HuH-7.5 (cell line): ENCODE results near the gene ADRB1.

ENCODE experiments used
- DNase-seq: peaks from one replicate; pipeline ENCODE4 v3.0.0; 2011; ENCODE audit warnings: low spot score

Gene ADRB1

DNA sequence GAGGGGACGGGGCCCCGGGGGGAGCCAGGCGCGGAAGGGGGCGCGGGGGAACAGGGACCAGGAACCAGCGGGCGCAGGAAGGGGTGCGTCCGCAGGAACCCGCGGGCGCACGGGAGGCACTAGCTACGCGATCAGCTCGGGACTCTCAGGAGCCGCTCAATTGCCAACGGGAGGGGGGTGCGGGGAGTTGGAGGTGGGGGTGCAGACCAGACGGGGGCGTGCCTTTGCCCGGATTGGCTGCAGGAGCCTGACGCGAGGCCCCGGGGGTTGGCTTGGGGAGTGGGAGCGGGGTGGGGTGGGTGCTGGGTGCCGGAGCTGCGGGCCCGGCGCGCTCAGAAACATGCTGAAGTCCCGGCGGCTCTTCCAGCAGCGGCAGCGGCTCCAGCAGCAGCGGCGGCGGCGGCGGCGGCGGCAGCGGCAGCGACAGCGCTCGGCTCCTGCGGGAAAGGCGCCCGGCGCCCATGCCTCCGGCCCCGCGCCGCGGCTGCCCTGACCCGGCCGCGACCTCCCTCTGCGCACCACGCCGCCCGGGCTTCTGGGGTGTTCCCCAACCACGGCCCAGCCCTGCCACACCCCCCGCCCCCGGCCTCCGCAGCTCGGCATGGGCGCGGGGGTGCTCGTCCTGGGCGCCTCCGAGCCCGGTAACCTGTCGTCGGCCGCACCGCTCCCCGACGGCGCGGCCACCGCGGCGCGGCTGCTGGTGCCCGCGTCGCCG is at the start of gene ADRB1:
Gene ADRB1 (plus strand): TSS at position 335 of the 715 bp plus-strand sequence. CDS start 267 bp downstream, at position 602.
- peak; percentile 93 for DNase-seq

DNA sequence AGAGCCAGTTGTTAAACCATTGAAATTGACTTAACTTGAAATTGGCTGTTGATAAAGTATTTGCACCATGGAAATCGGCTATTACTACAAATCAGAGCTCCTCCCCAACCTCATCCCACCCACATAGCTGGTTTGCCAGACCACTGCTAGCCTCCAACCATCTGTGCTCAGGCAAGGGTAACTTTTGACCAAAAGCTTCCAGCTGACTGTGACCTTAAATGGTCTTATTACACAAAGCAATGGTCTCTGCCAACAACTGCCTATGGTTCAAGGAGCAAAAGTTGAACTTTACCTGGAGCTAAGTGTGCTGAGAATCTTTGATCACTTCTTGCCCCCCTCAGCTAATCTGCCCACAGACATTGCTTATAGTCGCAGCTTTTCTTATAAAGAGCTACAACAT is 48.5 kb upstream of the ADRB1 start:
- no peak for DNase-seq

DNA sequence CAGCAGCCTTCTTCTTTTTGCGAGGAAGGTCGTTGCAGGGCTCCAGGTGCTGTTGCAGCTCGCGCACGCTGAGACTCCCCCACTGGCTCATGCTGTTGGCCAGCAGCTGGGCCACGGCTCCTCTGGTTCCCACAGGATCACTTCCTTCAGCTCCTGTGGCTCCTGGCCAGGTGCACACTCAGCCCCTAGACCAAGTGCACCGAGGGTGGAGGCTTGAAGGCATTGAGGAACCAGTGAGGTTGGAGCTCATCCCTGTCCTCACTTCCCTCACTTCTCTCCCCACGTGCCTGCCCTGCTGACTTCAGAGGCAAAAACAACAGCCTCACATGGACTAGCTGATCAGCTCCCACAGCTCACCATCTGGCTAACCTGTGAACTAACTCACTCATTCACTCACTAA is 46.2 kb upstream of the ADRB1 start:
- no peak for DNase-seq

DNA sequence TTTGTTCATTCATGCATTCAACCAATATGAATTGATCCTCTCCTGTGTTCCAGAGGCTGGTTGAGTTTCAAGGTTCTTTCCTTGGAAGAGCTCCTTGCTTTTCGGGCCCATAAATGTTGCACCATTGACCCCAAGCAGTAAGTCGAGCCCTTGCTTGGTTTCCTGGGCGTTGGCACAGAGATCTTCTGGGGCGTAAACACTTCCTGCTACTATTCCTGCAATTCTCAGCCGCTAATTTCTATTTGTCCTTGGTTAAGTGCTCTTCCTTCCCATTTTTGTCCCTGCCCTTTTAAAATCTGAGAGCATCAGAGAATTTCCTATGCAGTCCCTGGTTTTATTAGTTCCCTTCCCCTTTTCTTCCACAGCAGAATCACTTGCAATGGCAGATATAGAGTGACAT is 44.1 kb upstream of the ADRB1 start:
- no peak for DNase-seq

DNA sequence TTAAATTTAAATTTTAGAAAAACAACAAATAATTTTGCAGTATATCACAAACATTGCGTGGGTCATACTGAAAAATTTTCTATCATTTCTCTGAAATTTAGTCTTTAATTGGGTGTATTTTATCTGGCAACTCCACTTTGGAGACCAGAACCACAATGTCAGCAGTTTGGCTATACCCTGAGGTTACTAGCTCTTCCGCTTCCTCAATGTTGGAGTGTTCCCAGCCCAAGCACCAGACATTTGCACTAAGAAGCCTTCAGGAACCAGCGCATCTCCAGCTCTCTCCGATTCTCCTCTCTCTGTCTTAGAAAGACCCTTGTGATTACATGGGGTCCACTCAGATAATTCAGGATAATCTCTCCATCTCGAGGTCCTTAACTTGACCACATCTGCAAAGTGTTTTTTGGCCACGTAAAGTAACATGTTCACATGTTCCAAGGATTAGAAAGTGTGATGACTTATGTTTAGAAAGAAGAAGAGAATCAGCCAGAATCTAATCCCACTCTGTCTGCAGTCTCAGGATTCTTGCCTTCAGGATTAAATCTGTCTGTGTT is 43.1 kb upstream of the ADRB1 start:
- no peak for DNase-seq

DNA sequence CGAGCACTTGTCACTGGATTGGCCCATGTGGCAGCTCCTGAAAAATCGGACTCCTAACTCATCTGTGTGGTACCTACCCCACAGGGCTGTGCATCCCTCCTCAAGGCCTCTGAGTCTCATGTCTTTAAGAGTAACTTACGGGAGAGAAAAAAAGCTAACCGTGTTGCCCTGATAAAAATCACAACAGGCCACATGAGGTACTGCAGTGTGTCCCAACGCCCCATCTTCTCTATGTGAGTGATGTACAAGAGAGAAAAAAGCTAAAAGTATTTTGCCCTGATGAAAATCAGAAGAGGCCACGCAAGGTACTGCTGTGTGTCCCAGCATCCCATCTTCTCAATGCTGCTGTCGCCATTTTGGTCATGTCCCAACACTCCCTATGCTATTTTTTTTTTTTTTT is 41.2 kb upstream of the ADRB1 start:
- DNase-seq, result no peak

DNA sequence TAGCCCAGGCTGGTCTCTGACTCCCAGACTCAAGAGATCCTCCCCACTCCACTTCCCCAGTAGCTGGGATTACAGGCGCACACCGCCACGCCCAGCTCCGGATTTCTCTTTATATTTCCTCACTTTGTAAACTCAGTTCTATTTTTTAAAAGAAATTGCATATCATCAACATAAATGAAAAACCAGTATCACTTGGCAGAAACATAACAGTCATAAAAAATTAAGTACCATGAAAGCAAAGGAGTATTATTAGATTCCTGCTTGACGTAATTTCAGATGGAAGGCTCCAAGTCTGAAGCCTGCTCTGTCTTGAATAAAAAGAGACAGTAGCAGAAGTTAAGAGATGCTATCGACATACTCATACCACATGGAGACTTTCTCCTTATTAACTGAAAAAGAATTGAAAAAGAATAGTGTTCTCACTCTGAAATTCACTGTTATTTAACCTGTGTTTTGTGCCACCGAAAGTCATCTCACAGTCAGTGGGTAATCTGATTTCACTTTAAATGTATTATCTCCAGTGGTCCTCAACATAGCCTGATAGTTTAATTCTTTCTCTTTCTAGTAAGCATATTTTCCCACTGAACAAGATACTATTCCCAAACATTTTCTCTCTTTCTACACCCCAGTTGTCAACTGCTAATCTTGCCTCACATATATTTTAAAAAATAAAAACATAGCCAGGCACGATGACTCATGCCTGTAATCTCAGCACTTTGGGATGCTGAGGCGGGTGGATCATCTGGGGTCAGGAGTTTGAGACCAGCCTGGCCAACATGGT is 40.3 kb upstream of the ADRB1 start:
- DNase-seq, result no peak

DNA sequence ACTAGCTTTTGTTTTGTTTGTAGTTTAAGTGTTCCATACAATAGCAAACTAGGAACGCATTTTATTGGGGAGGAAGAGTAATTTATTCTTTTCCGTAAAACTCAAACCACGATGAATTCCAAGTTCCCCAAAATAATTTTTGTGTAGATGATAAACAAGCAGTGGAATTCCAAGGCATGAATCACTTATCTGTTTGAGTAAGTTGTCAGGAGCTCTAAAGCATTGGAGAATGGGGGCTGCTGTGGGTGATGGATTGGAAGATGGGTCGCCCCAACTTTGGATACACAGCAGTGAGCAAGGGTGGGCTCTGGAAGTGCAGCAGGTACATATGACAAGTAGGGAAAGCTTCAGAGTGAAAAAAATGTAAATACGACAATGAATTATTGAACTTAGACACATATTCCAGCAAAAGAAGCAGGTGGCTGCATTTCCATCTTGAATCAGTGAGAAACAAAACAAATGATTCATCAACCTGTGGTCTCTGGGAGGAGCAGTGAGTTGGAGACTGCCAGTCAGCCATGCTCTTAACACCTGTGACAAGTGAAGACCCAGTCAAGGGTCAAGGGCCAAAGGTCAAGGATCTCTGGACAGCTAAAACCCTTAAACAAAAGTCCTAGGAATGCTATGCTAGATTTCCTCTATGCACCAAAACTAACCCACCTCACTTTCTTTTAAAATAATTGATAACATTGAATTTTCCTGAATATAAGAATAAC is 34.2 kb upstream of the ADRB1 start:
- DNase-seq, result no peak

DNA sequence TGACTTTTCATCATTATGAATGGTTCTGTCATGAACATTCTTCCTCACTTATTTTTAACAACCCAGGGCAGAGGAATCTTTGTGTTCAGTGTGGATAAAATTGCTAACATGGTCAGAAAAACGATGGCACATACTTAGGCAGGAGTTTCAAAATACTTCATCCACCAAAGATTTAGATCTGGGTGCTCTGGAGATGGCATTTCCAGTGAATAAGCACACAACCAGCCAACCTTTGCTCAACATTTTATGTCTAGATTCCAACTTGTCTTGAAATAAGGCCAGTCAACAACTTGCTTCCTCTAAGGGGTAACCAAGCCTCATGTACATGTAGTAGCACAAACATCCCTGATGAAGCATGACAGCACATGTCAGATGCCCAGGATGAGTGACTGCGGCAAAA is 33.4 kb upstream of the ADRB1 start:
- DNase-seq, result no peak

DNA sequence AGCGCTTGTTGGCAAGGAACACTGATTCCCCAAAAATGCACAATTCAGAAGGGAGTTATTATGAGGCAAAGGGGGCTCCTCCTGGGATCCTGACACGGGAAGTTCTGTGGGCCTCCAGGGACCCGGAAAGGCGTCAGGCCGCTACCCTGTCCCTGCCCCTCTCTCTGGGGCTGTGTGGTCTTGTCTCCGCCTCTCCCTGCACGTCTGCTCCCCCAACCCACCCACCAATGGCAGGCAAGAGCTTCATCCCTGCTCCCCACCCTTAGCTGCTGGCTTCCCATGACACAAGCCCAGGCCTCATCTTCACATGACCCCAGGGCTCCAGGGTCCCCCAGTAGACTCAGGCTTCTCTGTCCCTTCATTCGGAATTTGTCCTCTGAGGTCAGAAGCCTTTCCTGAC is 31.0 kb upstream of the ADRB1 start:
- DNase-seq, result no peak

DNA sequence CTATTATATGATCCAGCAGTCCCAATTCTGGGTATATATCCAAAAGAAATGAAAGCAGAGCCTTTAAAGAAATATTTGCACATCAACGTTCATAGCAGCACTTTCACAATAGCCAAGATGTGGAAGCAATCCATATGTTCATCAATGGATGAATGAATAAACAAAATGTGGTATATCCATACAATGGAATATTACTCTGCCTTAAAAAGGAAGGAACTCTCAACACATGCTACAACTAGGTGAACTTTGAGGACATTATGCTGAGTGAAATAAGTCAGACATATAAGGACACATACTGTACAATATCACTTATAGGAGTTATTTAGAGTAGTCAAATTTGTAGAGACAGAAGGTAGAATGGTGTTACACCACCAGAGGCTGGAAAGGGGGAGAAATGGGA is 28.0 kb upstream of the ADRB1 start:
- DNase-seq, result no peak

DNA sequence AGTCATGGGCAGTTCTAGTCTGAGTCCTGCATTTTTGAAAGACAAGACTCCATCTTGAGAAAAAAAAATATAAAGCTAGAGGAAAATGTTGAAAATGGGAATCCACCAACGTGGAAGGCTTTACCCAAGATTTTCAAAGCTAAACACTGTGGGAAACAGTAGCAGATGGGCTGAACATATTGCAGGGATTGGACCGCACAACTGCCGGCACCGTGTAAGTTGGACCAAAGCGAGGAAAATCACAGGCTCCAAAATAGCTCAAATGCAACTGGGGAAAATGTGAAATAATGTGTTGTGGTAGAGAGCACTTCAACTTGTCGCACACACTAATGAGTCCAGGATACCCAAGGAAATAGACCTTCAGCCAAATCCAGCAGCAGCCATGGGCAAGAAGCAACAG is 26.4 kb upstream of the ADRB1 start:
- no peak for DNase-seq

DNA sequence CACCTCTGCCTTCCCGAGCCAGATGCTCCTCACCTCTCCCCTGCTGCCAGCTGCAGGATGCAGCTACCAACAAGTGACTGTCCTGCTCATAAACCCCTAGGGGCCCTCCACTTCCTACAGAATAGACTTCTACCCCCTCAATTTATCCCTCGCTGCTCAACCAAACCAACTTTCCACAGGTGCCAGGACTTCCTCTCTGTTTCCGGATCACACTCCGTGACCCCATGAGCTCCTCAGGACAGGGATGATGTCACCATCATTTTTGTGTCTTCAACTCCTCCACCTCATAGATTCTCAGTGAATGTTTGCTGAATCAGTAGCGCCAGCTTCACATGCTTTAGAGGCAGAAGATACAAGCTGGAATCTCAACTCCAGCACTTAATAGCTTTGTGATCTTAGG is 25.8 kb upstream of the ADRB1 start:
- DNase-seq, result no peak

DNA sequence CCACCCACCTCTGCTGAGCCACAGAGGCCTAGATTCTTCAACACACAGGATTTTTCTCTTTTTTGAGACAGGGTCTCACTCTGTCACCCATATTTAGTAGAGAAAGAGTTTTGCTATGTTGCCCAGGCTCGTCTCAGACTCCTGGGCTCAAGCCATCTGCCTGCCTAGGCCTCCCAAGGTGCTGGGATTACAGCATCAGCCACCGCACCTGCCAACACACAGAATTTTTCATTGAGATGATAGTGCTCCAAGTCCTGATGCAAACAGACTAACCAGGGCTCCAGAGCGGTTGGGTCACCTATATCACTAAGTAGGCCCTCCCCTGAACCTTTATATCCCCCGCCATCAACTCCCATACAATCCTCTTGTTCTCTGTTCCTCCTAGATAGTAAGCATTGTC is 24.4 kb upstream of the ADRB1 start:
- no peak for DNase-seq

DNA sequence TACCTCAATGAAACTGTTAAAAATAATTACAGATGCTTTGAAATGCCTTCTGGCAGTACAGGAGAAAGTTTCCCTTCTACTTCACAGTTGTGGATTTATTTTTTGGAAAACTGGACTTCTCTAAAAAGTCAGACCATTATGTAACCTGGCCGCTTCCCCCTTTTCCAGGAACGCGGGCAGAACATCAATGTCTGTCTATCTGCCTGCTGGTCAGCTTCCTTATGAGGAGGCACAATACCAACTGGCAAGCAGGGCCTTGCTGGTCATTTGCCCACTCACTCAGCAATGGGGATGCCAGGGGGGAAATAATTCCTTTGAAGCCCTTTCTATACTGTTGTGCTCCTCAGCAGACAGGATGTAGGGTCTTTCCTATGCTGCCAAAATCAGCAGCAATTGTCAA is 22.5 kb upstream of the ADRB1 start:
- DNase-seq, result no peak

DNA sequence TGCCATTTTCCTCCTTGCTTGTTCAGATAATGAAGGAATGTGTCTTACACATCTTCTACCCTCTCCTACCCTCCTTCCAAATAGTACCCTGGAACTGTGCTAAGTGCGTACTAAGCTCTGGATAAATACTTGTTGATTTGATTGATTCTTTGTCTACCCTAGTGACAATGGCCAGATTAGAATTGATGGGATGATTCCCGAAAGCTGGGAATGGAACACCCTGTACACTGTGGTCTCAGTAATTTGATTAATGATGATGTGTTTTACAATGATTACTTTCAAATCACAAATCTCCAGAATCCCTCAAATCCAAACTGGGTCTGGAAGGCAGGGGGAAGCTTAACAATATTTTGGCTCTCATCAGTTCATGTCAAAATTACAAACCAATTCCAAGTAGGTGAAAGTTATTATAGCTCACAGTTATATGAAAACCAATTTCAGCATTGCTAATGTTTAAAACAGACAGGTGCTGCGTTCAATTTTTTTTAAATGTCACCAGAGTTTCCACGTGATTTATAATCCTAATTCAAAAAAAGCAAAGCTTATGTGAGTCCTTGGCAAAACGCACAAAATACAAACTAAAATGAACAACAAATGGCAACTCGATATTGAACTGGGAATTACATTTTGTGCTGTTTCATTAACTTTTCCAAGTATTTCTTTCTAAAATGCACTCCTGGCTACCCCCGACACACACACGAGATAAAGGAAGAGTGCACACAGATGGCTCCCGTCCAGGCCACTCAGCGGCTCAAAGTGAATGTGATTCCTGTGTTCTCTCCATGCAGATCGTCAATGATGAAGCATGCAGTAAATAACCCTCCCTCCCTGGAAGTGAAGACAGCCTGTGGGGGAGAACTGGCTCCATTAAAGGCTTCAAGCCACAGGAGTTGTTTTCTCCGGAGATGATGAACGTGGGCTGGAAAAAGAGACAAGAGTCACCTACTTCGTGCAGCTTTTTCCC is 21.7 kb upstream of the ADRB1 start:
- no peak for DNase-seq

DNA sequence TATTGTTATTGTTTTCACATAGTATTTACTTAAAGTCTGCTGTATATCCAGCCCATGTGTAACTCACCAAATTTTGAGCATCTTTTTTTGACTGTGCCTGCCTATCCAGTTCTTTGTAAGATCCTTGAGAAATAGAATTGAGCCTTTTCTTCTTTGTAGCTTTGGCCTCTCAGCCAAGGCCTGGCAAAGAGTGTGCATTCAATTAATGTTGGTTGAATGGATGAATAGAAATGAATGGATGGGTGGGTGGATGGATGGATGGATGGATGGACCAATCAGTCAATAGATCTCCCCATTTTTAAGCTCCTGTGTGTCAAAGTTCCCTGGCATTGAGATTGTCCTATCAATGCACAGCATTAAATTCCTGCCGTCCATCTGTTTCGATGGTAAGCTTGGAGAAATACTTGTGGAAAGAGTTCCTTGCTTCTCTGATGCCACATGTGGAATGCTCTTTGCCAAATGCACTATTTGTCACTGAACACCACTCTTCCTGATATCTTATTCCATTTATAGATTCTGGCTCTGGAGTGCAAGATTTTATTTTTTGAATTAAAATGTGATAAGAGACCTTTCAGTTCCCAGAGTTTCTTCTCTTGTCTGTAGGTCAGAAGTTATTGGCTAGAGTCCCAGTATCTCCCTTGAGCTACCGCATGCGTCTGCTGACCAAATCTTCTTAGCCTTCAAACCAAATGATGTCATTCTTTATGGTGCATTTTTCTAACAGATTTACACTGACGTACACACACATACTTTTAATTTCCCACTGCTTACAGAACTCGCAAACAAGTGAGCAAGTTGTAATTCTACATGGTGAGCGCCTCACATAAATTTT is 20.7 kb upstream of the ADRB1 start:
- no peak for DNase-seq

DNA sequence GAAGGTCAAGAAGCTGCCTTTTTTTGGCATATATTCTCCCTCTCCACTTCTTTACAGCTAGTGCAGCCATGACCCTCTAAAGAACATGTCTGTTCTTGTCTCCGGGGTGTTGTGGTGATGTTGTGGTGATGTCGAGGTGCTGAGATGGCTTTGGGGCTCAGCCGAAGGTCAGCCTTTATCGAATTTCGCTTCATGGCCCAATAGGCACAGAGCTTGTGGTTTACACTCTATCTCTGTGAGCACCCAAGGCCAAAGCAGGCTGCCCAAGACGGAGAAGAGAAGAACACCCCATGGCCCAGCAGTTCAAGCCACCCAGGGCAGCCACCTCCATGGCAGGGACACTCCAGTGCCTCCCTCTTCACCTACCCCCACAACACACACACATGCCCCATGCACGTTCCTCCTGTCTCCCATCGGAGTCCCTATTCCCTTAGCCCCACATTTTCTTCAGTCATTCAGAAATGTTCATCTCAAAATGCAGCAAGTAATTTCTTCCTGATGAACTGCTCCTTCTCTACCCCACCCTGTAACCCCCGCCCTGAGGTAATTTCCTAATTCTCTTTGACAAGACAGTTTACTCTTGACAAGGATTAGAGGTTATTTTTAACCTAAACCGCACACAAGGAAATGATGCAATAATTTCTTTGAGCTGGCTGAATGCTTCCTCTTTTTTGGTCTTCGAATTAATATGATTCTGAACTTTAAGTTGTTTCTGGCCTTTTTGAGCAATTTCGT is 18.6 kb upstream of the ADRB1 start:
- DNase-seq, result no peak

DNA sequence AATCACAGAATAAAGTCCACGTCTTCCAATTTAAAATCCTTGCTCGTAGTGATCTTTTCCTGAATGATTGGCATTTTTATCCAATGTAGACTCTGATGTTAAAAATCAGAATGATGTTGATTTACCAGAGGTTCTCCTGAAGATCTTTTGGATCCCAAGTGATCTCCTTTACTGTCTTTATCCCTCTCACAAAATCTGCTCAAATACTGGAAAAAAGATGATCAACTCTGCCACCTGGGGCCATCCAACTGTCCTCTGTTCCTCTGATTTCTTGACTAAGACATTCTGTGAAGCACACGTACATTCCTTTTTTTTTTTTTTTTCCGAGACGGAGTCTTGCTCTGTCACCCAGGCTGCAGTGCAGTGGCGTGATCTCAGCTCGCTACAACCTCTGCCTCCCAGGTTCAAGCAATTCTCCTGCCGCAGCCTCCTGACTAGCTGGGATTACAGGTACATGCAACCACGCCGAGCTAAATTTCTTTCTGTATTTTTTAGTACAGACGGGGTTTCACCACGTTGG is 18.0 kb upstream of the ADRB1 start:
- DNase-seq, result no peak
